Measurements from ENCODE around the gene TCF7L2. TPM values are rescaled to one million over a fixed set of nuclear protein-coding genes. Genes with fewer than 3 reads are reported as not detected.

TCF7L2 gene
- total RNA-seq, 2 experiments from 2014 or later: 0.45 to 1.4 TPM

DNA sequence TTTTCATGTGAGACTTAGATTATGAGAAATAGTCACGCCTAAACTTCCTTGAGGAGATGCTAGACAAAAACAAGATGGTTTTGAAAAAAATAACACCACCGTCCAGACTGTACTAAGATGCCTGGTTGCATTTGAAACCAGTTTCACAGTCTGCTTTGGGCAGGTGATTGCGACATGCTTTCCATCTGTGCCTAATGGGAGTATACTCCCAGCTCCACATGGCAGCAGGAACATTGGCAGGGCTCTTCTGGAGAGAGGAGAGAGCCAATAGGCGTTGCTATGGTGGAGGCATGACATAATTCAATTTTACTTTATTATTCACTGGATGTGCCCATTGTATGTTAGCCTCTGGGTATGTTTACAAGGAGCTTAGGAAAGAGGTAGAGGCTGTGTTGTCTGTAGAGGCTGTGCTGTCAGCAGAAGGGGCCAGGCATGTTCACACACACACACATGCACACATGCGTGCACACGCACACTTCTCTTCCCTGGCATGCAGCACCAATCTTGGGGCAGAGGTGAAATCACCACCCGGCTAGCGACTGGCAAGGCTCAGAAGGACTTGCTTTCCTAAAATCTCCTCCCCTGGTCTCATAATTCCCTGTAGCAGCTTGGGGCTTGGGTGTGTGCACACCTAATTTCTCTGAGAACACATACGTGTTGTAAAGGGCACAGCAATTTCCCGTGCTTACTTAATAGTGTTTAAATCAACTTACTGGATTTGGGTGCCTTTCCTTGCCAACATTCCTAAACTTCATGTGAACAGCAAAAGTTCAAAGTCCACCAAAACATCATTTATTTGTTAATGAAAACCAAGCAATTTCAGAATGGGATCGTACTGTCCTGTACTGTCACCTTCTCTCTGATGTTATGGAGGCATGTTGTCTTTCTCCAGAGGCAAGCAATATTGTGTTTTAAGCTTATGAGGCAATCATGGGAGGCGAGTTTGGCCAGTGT lies 162.1 kb downstream of the TCF7L2 start:
- ATAC-seq (no peak), DNase-seq (no peak)
- peaks cover 25% of the 10 kb centered on the region for H3K27me3 Mint-ChIP-seq
- no peak overlapping the region for H3K4me3 Mint-ChIP-seq
- CTCF ChIA-PET: no interaction called here
- H3K36me3 Mint-ChIP-seq: no peaks in the 10 kb centered on the region
- no peaks in the 10 kb centered on the region for H3K4me1 Mint-ChIP-seq
- H3K27ac Mint-ChIP-seq: no peak overlapping the region
- no peaks in the 10 kb centered on the region for H3K9me3 Mint-ChIP-seq (ENCODE audit: low read depth)

DNA sequence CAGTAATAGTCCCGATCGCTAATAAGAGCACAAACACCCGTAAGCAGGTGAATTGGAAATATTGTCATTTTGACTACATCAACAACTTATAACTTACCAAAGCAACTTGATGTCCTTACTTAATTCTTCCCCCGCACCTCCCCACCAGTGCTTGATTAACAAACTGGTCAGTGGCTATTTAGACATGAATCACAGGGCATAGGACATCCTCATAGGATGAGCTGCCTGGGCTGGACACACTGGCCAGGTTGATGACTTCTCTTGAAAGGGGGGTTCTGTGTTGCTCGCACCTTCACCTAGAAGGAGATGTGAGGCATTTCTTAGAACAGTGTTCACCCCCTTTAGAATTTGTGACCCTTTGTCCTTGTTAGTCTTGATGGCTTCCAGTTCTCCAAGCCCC lies 163.2 kb downstream of the TCF7L2 start:
- H3K27me3 Mint-ChIP-seq: peaks cover 25% of the 10 kb centered on the region
- no peaks in the 10 kb centered on the region for H3K9me3 Mint-ChIP-seq (ENCODE audit: low read depth)
- no peak overlapping the region for H3K4me3 Mint-ChIP-seq
- no peaks in the 10 kb centered on the region for H3K36me3 Mint-ChIP-seq
- CTCF ChIA-PET: no interaction called here
- H3K4me1 Mint-ChIP-seq: no peaks in the 10 kb centered on the region
- no peak overlapping the region for H3K27ac Mint-ChIP-seq
- no peak for DNase-seq
- ATAC-seq: no peak

DNA sequence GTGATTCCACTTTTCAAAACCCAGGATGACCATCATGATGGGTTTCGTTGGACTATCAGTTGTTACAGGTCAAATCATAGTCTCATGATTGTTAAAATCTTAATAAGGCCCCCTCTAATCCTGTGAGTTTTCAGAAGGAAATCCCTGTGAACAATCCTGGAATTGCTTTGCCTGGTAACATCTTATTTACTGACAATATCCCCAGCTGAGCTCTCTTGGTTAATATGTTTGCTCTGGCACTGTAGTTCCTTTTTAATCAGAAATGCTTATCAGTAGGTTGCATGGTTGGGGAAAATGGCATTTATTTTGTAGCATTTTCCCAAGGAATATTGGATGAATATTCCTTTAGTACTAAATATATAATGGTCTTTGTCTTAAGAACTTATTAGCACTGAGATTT lies 163.9 kb downstream of the TCF7L2 start:
- DNase-seq (no peak), ATAC-seq (no peak)
- H3K4me1 Mint-ChIP-seq: no peaks in the 10 kb centered on the region
- peaks cover 25% of the 10 kb centered on the region for H3K27me3 Mint-ChIP-seq
- no peaks in the 10 kb centered on the region for H3K9me3 Mint-ChIP-seq (ENCODE audit: low read depth)
- no peak overlapping the region for H3K27ac Mint-ChIP-seq
- no peak overlapping the region for H3K4me3 Mint-ChIP-seq
- H3K36me3 Mint-ChIP-seq: no peaks in the 10 kb centered on the region
- CTCF ChIA-PET: no interaction called here

DNA sequence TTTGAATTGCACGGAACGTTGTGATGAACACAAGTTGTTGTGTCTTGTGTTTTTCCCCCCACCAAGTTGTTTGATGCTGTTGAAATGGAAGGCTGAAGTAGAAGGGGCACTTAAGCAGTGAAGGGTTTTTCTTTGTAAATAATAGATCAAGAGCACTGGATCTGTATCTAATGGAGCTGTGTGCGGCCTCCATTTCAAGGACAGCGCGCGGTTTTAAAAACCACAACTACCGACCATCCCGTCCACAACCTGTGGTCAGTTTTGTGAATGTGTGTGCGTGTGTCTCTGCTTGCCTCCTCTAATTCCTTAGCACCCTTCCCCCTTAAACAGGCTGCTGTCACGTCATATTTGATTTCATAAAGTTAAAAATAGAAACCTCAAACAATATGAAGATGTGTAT lies 165.5 kb downstream of the TCF7L2 start:
- Mint-ChIP-seq H3K4me3 (no peak overlapping the region), H3K4me1 (no peaks in the 10 kb centered on the region), H3K27ac (no peak overlapping the region), H3K36me3 (no peaks in the 10 kb centered on the region), H3K27me3 (peaks cover 25% of the 10 kb centered on the region), H3K9me3 (ENCODE audit: low read depth) (no peaks in the 10 kb centered on the region)
- ATAC-seq (no peak), DNase-seq (no peak)
- CTCF ChIA-PET: no interaction called here

DNA sequence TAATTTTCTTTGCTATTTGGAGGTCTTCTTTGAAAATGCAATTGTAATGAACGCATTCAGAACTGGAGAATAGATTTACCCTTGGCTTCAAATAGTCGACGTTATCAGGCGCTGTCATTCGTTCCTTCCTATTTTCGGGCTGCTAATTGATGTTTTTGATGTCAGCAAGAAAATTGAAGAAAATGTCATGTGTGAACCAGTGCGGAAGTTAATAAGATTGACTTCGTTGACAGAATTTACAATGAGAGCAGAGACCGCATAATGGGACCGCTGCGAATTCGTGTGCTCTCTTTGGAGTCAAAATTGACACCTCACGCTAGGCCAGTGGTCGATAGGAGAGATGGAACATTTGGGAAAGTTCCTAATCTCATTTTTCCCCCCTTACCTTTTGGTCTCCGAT lies 168.8 kb downstream of the TCF7L2 start:
- Mint-ChIP-seq H3K36me3 (no peaks in the 10 kb centered on the region), H3K4me3 (no peak overlapping the region), H3K4me1 (no peaks in the 10 kb centered on the region), H3K27ac (no peak overlapping the region), H3K9me3 (ENCODE audit: low read depth) (no peaks in the 10 kb centered on the region), H3K27me3 (peaks cover 18% of the 10 kb centered on the region)
- CTCF ChIA-PET: no interaction called here
- ATAC-seq (no peak), DNase-seq (no peak)

DNA sequence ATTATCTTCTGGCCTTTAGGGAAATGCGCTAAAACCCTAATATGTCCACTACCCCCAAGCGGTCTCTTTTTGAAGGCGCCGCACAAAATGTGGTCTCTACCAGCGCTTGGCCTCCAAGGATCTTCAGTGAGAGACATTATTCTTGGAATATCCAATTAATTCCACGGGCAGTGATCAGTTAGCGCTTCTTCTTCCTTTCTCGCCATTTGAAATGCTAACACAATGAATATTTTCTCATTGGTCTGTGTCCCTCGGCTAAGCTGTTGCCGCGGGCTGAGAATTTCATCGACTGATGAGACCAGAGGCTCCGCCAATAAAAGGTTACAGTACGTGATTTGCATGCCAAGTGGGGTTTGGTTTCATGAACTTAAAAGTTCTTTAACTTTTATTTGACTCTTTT lies 169.8 kb downstream of the TCF7L2 start:
- Mint-ChIP-seq H3K4me3 (no peak overlapping the region), H3K27ac (no peak overlapping the region), H3K36me3 (no peaks in the 10 kb centered on the region), H3K27me3 (peaks cover 22% of the 10 kb centered on the region), H3K4me1 (no peaks in the 10 kb centered on the region), H3K9me3 (ENCODE audit: low read depth) (no peaks in the 10 kb centered on the region)
- ATAC-seq (no peak), DNase-seq (no peak)
- CTCF ChIA-PET: no interaction called here

DNA sequence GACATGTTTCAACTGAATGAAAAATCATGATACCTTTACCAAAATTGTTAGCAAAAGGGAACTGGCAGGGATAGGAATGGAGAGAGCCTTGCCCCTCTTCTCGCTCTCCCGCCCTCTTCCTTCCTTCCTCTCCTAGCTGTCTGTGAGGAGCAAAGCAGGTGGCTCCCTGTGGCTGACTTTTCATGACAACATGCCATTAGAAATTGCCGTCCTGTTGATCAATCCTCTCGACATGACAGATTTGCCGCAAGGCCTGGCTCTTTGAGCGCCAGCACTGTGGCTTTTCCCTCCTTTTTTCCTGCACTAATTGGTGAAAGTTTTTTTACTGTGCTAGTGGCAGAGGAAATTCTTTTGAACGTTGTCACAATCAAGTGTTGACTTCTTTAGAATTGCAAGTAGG lies 171.1 kb downstream of the TCF7L2 start:
- no peak for DNase-seq
- no peak for ATAC-seq
- H3K9me3 Mint-ChIP-seq (ENCODE audit: low read depth): no peaks in the 10 kb centered on the region
- H3K27ac Mint-ChIP-seq: no peak overlapping the region
- no peak overlapping the region for H3K4me3 Mint-ChIP-seq
- no peaks in the 10 kb centered on the region for H3K4me1 Mint-ChIP-seq
- no peaks in the 10 kb centered on the region for H3K36me3 Mint-ChIP-seq
- peaks cover 26% of the 10 kb centered on the region for H3K27me3 Mint-ChIP-seq
- CTCF ChIA-PET: no interaction called here

DNA sequence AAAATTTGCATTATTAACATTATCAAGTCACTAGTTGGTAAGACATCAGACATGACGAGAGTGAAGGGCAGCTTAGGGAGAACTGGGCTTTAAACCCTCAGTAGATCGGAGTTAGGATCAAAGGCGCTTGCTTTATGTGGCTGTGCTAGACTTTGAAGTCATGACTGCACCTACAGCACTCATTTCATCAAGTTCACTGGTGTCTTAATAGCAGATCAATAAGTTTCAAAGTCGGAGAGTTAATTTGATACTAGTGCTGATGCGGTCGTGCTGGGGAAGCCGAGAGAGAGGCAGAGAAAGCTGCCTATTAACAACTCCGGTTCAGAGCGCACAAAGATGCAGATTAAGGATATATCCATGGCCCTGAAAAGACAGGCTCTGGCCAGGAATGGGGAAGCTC lies 172.9 kb downstream of the TCF7L2 start:
- no peaks in the 10 kb centered on the region for H3K9me3 Mint-ChIP-seq (ENCODE audit: low read depth)
- H3K36me3 Mint-ChIP-seq: no peaks in the 10 kb centered on the region
- H3K4me1 Mint-ChIP-seq: peaks cover 4% of the 10 kb centered on the region
- no peak for ATAC-seq
- CTCF ChIA-PET: no interaction called here
- no peak overlapping the region for H3K4me3 Mint-ChIP-seq
- DNase-seq: no peak
- H3K27ac Mint-ChIP-seq: no peak overlapping the region
- peaks cover 42% of the 10 kb centered on the region for H3K27me3 Mint-ChIP-seq

DNA sequence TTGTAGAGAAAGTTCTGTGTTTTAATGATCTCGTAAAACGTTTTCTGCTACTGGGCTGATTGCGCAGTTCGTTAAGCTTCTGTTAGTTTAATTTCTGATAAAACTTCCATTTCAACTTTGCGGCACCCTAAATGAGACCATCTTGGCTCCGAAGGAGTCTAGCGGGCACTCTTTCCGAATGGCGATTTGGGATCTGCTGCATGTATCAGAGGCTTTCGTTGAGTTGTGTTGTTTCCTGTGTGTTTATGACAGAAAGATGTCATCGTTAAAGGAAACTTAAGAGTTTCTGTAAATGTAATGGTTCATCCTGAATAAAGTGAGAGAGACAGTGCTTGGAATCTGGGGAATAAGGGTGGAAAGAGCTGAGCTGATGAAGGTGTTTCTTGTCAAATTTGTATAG lies 174.7 kb downstream of the TCF7L2 start:
- CTCF ChIA-PET: no interaction called here
- ATAC-seq (no peak), DNase-seq (no peak)
- Mint-ChIP-seq H3K9me3 (ENCODE audit: low read depth) (no peaks in the 10 kb centered on the region), H3K27me3 (peaks cover 56% of the 10 kb centered on the region), H3K4me1 (peaks cover 4% of the 10 kb centered on the region), H3K4me3 (no peak overlapping the region), H3K27ac (no peak overlapping the region), H3K36me3 (no peaks in the 10 kb centered on the region)

DNA sequence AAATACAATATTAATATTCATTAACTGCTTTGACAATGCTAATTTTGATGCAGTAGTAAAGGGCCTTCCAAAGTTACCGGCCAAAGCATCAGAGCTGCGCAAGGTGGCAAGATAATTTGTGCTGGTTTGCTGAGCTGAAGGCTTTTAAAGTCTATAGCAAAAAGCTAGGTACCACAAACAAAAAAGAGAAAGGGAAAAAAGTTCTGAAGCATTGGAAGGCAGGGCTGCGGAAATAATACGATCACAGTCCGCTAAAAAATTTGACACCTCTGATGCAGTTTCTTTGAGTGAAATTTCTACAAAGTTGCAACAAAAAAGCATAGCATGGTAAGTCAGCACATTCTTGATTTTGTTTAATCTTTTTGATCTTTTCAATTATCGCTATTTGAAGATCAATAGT lies 175.6 kb downstream of the TCF7L2 start:
- Mint-ChIP-seq H3K4me3 (no peak overlapping the region), H3K4me1 (peaks cover 4% of the 10 kb centered on the region), H3K9me3 (ENCODE audit: low read depth) (no peaks in the 10 kb centered on the region), H3K36me3 (no peaks in the 10 kb centered on the region), H3K27me3 (peaks cover 56% of the 10 kb centered on the region), H3K27ac (no peak overlapping the region)
- ATAC-seq: no peak
- CTCF ChIA-PET: interaction anchor here (0.7 to 1.7 kb wide), 2 partner anchors 12 to 14 kb away, joined by 3 to 4 read pairs; no protein-coding TSS in a partner anchor
- no peak for DNase-seq

DNA sequence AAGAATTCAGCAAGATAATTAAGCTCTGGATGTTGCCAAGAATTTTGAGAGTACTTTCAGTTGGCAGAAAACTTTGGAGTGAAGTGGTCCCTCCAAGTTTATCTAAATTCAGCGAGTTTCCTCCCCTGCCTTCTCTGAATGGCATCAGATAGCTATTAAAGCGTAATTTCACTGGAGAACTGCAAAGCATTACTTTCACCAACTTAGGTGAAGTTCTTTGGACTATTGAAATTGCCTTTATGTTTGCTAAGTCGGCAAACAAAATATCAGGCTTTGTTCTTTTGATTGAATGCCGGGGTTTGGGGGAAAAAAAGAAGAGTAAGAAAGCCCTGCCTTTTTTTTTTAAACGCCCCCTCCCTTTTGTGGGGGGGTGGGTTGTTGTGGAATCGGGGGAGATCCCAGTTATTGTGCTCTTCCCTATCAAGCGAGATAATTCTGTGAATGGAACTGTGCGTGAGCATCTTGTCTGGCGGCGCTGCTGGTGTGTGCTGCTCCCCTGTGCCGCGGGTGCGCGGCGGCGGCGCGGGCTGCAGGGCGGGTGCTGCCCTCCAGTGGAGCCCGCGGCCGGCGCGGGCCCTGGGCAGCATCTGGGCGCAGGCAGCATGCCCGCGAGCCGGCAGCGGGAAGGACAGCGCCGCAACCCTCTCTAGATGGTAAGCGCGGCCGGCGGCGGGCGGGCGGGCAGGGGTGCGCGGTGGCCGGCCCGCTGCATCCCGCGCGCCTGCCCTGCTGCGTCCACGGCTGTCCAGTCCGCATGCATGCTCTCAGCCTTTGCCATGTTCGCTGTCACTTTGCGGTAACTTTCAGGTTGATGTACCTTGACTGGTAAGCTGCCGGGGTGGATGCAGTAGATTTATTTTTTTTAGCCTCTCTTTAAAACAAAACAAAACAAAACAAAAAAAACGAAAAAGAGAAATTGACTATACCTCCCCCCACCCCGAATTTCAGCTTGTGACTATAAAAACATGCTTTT lies 176.5 kb downstream of the TCF7L2 start:
- H3K27ac Mint-ChIP-seq: no peak overlapping the region
- ATAC-seq: peak; percentile 91
- CTCF ChIA-PET: interaction anchor here (0.7 to 1.7 kb wide), 2 partner anchors 11 to 257 kb away, joined by 3 to 4 read pairs; no protein-coding TSS in a partner anchor

DNA sequence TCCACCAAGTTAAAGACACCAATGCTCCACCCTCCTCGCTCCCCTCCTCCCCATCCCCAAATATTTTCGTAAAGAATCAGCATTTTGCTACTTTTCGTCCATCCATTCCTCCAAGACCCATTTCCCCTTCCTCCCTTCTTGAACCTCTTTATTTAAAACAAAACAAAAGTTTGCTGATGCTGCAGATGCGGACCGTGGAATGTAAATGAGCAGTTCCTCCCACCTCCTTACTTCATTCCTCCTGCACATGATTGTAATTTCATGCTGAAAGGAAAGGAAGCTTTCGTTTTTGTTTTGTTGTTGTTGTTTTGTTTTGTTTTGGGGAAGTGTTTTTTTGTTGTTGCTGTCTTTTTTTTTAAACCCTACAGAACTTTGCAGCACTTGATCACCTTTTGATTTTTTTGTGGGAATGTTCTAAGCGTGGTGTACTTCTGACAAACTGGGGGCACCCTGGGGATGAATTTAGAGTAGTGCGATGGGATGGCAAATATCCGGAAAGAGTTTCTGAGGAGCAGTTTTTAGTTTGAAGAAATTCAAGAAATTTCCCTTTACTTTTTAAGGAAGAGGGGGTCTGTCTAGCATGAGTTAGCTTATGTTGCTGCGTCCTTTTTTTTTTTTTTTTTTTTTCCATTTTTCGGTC lies 177.3 kb downstream of the TCF7L2 start:
- DNase-seq (no peak), ATAC-seq (no peak)
- Mint-ChIP-seq H3K27me3 (peaks cover 68% of the 10 kb centered on the region), H3K4me1 (peaks cover 4% of the 10 kb centered on the region), H3K36me3 (no peaks in the 10 kb centered on the region), H3K27ac (no peak overlapping the region), H3K4me3 (no peak overlapping the region), H3K9me3 (ENCODE audit: low read depth) (no peaks in the 10 kb centered on the region)
- CTCF ChIA-PET: interaction anchor here (0.7 to 1.7 kb wide), 3 partner anchors 10 to 256 kb away, joined by 3 to 4 read pairs (median 4); no protein-coding TSS in a partner anchor

More for the DNA sequence above, 176.5 kb downstream of the TCF7L2 start:
- Mint-ChIP-seq H3K36me3 (no peaks in the 10 kb centered on the region), H3K4me3 (no peak overlapping the region), H3K4me1 (peaks cover 4% of the 10 kb centered on the region), H3K27me3 (peaks cover 60% of the 10 kb centered on the region), H3K9me3 (ENCODE audit: low read depth) (no peaks in the 10 kb centered on the region)
- peak; percentile 43 for DNase-seq

DNA sequence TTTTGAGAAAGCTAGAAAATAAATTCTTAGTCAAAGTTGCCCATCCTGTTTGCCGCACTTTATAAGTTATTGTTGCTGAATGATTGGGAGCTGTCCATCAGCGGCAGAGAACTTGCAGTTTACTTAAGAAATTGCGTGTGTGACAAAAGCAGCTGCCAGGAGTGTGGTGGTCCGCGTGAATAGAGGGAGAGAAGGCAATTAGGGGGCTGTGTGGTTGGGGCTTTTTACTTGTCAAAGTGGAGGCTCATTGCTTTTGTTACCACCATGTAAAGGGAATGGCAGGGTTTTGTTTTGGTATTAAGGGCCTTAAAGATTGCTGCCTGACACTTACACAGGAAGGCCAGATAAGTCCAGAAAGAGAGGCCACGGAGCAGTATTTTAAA lies 177.8 kb downstream of the TCF7L2 start:
- DNase-seq: no peak
- CTCF ChIA-PET: interaction anchor here (1.1 kb wide), 1 partner anchor 31 kb away, joined by 4 read pairs; no protein-coding TSS in a partner anchor
- Mint-ChIP-seq H3K4me1 (peaks cover 4% of the 10 kb centered on the region), H3K4me3 (no peak overlapping the region), H3K9me3 (ENCODE audit: low read depth) (no peaks in the 10 kb centered on the region), H3K27me3 (peaks cover 67% of the 10 kb centered on the region), H3K36me3 (no peaks in the 10 kb centered on the region), H3K27ac (no peak overlapping the region)
- ATAC-seq: no peak

Data from activated CD8-positive, alpha-beta memory T cell treated with anti-CD3 and anti-CD28 coated beads, Interleukin-2, amount 10 ng/mL, durations not matched to agents 7 days and 5 days (primary cell).